ENCODE measurements around the gene OR10K2. TPM values are rescaled to one million over a fixed set of nuclear protein-coding genes. Genes with fewer than 3 reads are reported as not detected.
"Not testable (repeated sequence)": the region's sequence is repeated elsewhere in the genome, so short reads cannot be mapped to it uniquely, and the experiment has no call there.

Gene OR10K2
- total RNA-seq, 2 donors from 2014 or later: not detected

DNA sequence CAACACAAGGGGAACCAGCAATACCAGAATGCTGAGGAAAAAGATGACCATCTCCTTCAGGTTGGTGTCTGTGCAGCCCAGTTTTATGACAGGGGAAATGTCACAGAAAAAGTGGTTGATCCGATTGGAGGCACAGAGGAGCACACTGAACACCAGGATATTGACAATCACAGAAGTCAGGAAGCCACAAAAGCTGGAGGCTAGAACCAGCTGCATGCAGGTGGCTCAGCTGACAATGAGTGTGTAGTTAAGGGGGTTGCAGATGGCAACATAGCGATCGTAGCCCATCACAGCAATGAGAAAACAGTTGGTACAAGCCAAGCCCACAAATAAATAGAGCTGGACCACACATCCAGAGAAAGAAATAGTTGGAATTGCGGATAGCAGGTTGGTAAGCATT is 19.3 kb upstream of the OR10K2 start:
- no peak overlapping the region for H3K4me3 Mint-ChIP-seq
- no peaks in the 10 kb centered on the region for H3K27me3 Mint-ChIP-seq (ENCODE audit: insufficient read depth)
- no peak for DNase-seq
- Histone ChIP-seq H3K4me3 (ENCODE audit: low read length) (no peak overlapping the region), H3K9ac (ENCODE audit: extremely low read depth, low read length, poor library complexity, severe bottlenecking) (no peak overlapping the region), H3K27ac (ENCODE audit: low read depth, low read length) (no peak overlapping the region), H3K4me1 (ENCODE audit: control insufficient read depth, insufficient read depth, low read length) (no peaks in the 10 kb centered on the region), H3K36me3 (ENCODE audit: control insufficient read depth, insufficient read depth, low read length) (no peaks in the 10 kb centered on the region), H3K9me3 (ENCODE audit: control insufficient read depth, low read length) (no peaks in the 10 kb centered on the region), H3K27me3 (ENCODE audit: control insufficient read depth, insufficient read depth, low read length, poor library complexity, severe bottlenecking) (no peaks in the 10 kb centered on the region)
- no peak overlapping the region for H3K27ac Mint-ChIP-seq
- TF ChIP-seq, protein P1, sequence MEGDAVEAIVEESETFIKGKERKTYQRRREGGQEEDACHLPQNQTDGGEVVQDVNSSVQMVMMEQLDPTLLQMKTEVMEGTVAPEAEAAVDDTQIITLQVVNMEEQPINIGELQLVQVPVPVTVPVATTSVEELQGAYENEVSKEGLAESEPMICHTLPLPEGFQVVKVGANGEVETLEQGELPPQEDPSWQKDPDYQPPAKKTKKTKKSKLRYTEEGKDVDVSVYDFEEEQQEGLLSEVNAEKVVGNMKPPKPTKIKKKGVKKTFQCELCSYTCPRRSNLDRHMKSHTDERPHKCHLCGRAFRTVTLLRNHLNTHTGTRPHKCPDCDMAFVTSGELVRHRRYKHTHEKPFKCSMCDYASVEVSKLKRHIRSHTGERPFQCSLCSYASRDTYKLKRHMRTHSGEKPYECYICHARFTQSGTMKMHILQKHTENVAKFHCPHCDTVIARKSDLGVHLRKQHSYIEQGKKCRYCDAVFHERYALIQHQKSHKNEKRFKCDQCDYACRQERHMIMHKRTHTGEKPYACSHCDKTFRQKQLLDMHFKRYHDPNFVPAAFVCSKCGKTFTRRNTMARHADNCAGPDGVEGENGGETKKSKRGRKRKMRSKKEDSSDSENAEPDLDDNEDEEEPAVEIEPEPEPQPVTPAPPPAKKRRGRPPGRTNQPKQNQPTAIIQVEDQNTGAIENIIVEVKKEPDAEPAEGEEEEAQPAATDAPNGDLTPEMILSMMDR (conservative IDR thresholded peaks at IDR 0.05): no peak
- H3K4me1 Mint-ChIP-seq: no peaks in the 10 kb centered on the region
- no peaks in the 10 kb centered on the region for H3K9me3 Mint-ChIP-seq
- 92 to 98% methylated on average over 4 of the region's 4 CpGs for WGBS, 2 experiments (ENCODE audit: insufficient coverage in 1 of 2, insufficient read length in 1 of 2)
- no peaks in the 10 kb centered on the region for H3K36me3 Mint-ChIP-seq (ENCODE audit: low read depth)

DNA sequence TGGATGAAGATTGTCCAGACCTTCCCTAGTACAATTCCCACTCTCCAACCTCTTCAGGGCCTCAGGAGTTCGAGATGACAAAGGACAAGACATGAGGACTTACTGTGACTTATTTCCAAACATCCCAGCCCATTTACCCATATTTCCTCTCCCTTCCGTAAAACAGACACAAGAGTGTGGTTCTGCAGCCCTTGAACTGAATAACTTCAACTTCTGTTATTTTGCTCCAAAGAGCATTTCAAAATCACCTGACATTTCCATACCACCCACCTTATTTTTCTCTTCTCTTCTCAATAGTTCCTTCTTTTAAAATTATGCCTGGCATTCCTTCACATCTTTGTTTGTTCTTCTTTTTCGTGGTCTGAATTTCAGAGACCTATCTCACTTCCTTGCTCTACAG is 8.7 kb upstream of the OR10K2 start:
- Histone ChIP-seq H3K9me3 (ENCODE audit: control insufficient read depth, low read length) (no peaks in the 10 kb centered on the region), H3K27me3 (ENCODE audit: control insufficient read depth, insufficient read depth, low read length, poor library complexity, severe bottlenecking) (no peaks in the 10 kb centered on the region), H3K4me3 (ENCODE audit: low read length) (no peak overlapping the region), H3K27ac (ENCODE audit: low read depth, low read length) (no peak overlapping the region), H3K36me3 (ENCODE audit: control insufficient read depth, insufficient read depth, low read length) (no peaks in the 10 kb centered on the region), H3K9ac (ENCODE audit: extremely low read depth, low read length, poor library complexity, severe bottlenecking) (no peak overlapping the region), H3K4me1 (ENCODE audit: control insufficient read depth, insufficient read depth, low read length) (no peaks in the 10 kb centered on the region)
- Mint-ChIP-seq H3K36me3 (ENCODE audit: low read depth) (no peaks in the 10 kb centered on the region), H3K27ac (no peak overlapping the region), H3K4me1 (no peaks in the 10 kb centered on the region), H3K9me3 (peaks cover 3% of the 10 kb centered on the region), H3K27me3 (ENCODE audit: insufficient read depth) (no peaks in the 10 kb centered on the region), H3K4me3 (no peak overlapping the region)
- DNase-seq: no peak
- TF ChIP-seq, protein P1 (conservative IDR thresholded peaks at IDR 0.05): no peak
- WGBS, 2 experiments (ENCODE audit: insufficient coverage in 1 of 2, insufficient read length in 1 of 2): 87 to 95% methylated on average over 3 of the region's 3 CpGs

DNA sequence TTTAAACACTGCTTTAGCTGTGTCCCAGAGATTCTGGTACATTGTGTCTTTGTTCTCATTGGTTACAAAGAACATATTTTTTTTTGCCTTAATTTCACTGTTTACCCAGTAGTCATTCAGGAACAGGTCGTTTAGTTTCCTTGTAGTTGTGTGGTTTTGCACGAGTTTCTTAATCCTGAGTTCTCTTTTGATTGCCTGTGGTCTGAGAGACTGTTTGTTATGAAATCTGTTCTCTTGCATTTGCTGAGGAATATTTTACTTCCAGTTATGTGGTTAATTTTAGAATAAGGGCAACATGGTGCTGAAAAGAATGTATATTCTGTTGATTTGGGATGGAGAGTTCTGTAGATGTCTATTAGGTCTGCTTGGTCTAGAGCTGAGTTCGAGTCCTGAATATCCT is 4.1 kb upstream of the OR10K2 start:
- not testable (repeated sequence) for H3K9me3 Mint-ChIP-seq; H3K27me3 Mint-ChIP-seq (ENCODE audit: insufficient read depth); H3K4me1 Mint-ChIP-seq; H3K36me3 Mint-ChIP-seq (ENCODE audit: low read depth); H3K27ac ChIP-seq (ENCODE audit: low read depth, low read length); H3K9me3 ChIP-seq (ENCODE audit: control insufficient read depth, low read length); H3K27me3 ChIP-seq (ENCODE audit: control insufficient read depth, insufficient read depth, low read length, poor library complexity, severe bottlenecking); H3K4me1 ChIP-seq (ENCODE audit: control insufficient read depth, insufficient read depth, low read length); H3K36me3 ChIP-seq (ENCODE audit: control insufficient read depth, insufficient read depth, low read length); H3K4me3 ChIP-seq (ENCODE audit: low read length); DNase-seq; H3K27ac Mint-ChIP-seq; H3K4me3 Mint-ChIP-seq; H3K9ac ChIP-seq (ENCODE audit: extremely low read depth, low read length, poor library complexity, severe bottlenecking)
- 73 to 85% methylated on average over 3 of the region's 3 CpGs for WGBS, 2 experiments (ENCODE audit: insufficient coverage in 1 of 2, insufficient read length in 1 of 2)

DNA sequence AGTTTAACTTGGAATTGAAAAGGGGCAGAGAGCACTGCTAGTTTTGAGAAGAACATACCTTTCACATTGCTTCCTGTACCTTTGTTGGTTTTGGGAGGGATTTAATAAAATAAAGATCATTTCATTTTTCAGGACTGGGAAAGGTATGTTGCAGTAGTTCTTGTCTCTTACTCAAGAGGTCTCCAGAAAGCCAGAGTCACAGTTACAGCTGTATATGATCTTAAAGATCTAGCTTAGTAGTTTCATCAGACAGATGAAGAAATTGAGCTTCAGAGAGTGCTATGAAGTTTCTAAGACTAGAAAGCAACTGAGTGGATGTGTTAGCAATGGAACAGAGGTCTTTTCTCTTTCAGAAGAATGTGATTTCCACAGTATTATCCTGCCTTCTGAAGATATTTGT is 1.0 kb downstream of the OR10K2 start:
- no peak overlapping the region for H3K4me3 Mint-ChIP-seq
- H3K9me3 Mint-ChIP-seq: peaks cover 6% of the 10 kb centered on the region
- no peaks in the 10 kb centered on the region for H3K4me1 ChIP-seq (ENCODE audit: control insufficient read depth, insufficient read depth, low read length)
- no peaks in the 10 kb centered on the region for H3K36me3 ChIP-seq (ENCODE audit: control insufficient read depth, insufficient read depth, low read length)
- TF ChIP-seq, protein P1 (conservative IDR thresholded peaks at IDR 0.05): no peak
- no peaks in the 10 kb centered on the region for H3K27me3 Mint-ChIP-seq (ENCODE audit: insufficient read depth)
- H3K9ac ChIP-seq (ENCODE audit: extremely low read depth, low read length, poor library complexity, severe bottlenecking): no peak overlapping the region
- H3K27ac ChIP-seq (ENCODE audit: low read depth, low read length): no peak overlapping the region
- peaks cover 2% of the 10 kb centered on the region for H3K4me1 Mint-ChIP-seq
- H3K27me3 ChIP-seq (ENCODE audit: control insufficient read depth, insufficient read depth, low read length, poor library complexity, severe bottlenecking): no peaks in the 10 kb centered on the region
- DNase-seq: no peak
- no peaks in the 10 kb centered on the region for H3K36me3 Mint-ChIP-seq (ENCODE audit: low read depth)
- H3K9me3 ChIP-seq (ENCODE audit: control insufficient read depth, low read length): no peaks in the 10 kb centered on the region
- no peak overlapping the region for H3K4me3 ChIP-seq (ENCODE audit: low read length)
- no peak overlapping the region for H3K27ac Mint-ChIP-seq

Data from endodermal cell (in vitro differentiated cells).